ENCODE results near the gene SPESP1. TPM values are rescaled to one million over a fixed set of nuclear protein-coding genes. Genes with fewer than 3 reads are reported as not detected.

The SPESP1 gene
- polyA plus RNA-seq, 1 donor (not counting 4 experiments of a cell fraction or from before 2014, with no cell fraction given) = 5.3 TPM

GRCh38 chr15:68994981-68995761, 64.8 kb downstream of the SPESP1 start:
- Histone ChIP-seq H3K27me3 (ENCODE audit: control insufficient read depth, extremely low read depth, insufficient read depth, low read length) (no peaks in the 10 kb centered on the region), H3K4me1 (ENCODE audit: control insufficient read depth, extremely low read depth, insufficient read depth, low read length) (peaks cover 41% of the 10 kb centered on the region), H3K27ac (ENCODE audit: control insufficient read depth, insufficient read depth, low read length) (no peak overlapping the region), H3K79me2 (ENCODE audit: control insufficient read depth, insufficient read depth, low read length) (no peaks in the 10 kb centered on the region), H3K9me3 (ENCODE audit: control insufficient read depth, low read depth, low read length) (no peaks in the 10 kb centered on the region), H3K4me2 (ENCODE audit: control insufficient read depth, extremely low read depth, insufficient read depth, low read depth, low read length) (no peak overlapping the region), H3K36me3 (ENCODE audit: control insufficient read depth in 2 of 2, extremely low read depth in 1 of 2, insufficient read depth in 2 of 2, low read length in 2 of 2) (no peaks in the 10 kb centered on the region), H4K20me1 (ENCODE audit: control insufficient read depth, extremely low read depth, insufficient read depth, low read length) (no peaks in the 10 kb centered on the region), H3K9me1 (ENCODE audit: control insufficient read depth, extremely low read depth, insufficient read depth, low read length) (no peaks in the 10 kb centered on the region), H3K9ac (ENCODE audit: control insufficient read depth, extremely low read depth, insufficient read depth, low read length) (no peak overlapping the region), H2AFZ (ENCODE audit: control insufficient read depth, low read length) (no peak overlapping the region), H3K4me3 (ENCODE audit: control insufficient read depth in 2 of 3, extremely low read depth in 1 of 3, insufficient read depth in 2 of 3, low read depth in 1 of 3, low read length in 3 of 3) (no peak overlapping the region)
- FAIRE-seq = no peak
- no peak for DNase-seq (ENCODE audit: low read depth, low spot score)
- dilution Hi-C loops (cut with MboI; ENCODE audit: extremely low pct_ligation_motif_present, low sequenced_read_pairs) = no loop called here
- TF ChIP-seq EZH2 (IDR thresholded peaks at IDR 0.05; ENCODE audit: low read length) (no peak), CTCF (optimal IDR thresholded peaks at IDR 0.05 in 1 of 3, IDR thresholded peaks at IDR 0.05 in 1 of 3, conservative IDR thresholded peaks at IDR 0.05 in 1 of 3; ENCODE audit: extremely low read depth in 1 of 3, insufficient read depth in 2 of 3, low read length in 3 of 3) (no peak)

Other genes starting within 250 kb of the SPESP1 start
- gene ANP32A, start 109.6 kb upstream of the SPESP1 start, polyA plus RNA-seq = 41.5 to 93.6 TPM (median 57.6 TPM) in 3 replicates
- 0.09 to 0.18 TPM (median 0.16 TPM) in 3 replicates for gene NOX5, start 84.2 kb downstream of the SPESP1 start, polyA plus RNA-seq
- gene GLCE, start 230.1 kb downstream of the SPESP1 start, polyA plus RNA-seq = 11.7 to 16.3 TPM (median 13.0 TPM) in 3 replicates

Data from keratinocyte (primary cell).